Lung (tissue), 12 donors: Measurements from ENCODE around the gene TNFAIP8L3. TPM values are rescaled to one million over a fixed set of nuclear protein-coding genes. Genes with fewer than 3 reads are reported as not detected.
A peak's percentile ranks its signal among the peaks of the same experiment; 100 is the strongest.

ENCODE experiments used
- ATAC-seq: fragments of 200-7000 bp; cut with Tn5 transposase; one replicate; pipeline ENCODE4 v1.9.1; 2020; ENCODE audit warnings: moderate number of reproducible peaks; ENCODE audit not compliant: insufficient read depth, low FRiP score
- DNase-seq, 3 donors: peaks; one replicate each; pipeline ENCODE4 v3.0.0-alpha.2; 2013 to 2017
- H3K27ac ChIP-seq, 2 donors: one replicate each; pipeline ENCODE4 v1.5.1; 2013; ENCODE audit warnings: mild to moderate bottlenecking in 2 of 2, moderate library complexity in 2 of 2, control low read depth in 1 of 2, inconsistent platforms in 1 of 2, low read depth in 1 of 2, low read length in 1 of 2
- H3K27me3 ChIP-seq, 3 donors: one replicate each; pipeline ENCODE4 v1.5.1; 2013; ENCODE audit warnings: low read length in 2 of 3; ENCODE audit not compliant: control insufficient read depth in 3 of 3, insufficient read depth in 3 of 3
- H3K36me3 ChIP-seq, 4 donors: one replicate each; pipeline ENCODE4 v1.5.1; 2013; ENCODE audit warnings: low read length in 4 of 4, mild to moderate bottlenecking in 1 of 4, moderate library complexity in 1 of 4; ENCODE audit not compliant: control insufficient read depth in 4 of 4, insufficient read depth in 4 of 4
- H3K4me1 ChIP-seq, 5 donors: one replicate each; pipeline ENCODE4 v1.5.1; 2013; ENCODE audit warnings: low read length in 5 of 5, mild to moderate bottlenecking in 2 of 5, moderate library complexity in 1 of 5; ENCODE audit not compliant: control insufficient read depth in 5 of 5, insufficient read depth in 5 of 5
- H3K4me3 ChIP-seq: one replicate; pipeline ENCODE4 v1.5.1; 2013; ENCODE audit warnings: mild to moderate bottlenecking, control low read depth, moderate library complexity
- H3K9ac ChIP-seq, 2 donors: one replicate each; pipeline ENCODE4 v1.5.1; 2013; ENCODE audit warnings: low read length in 2 of 2, control low read depth in 1 of 2; ENCODE audit not compliant: insufficient read depth in 1 of 2
- H3K9me3 ChIP-seq, 4 donors: one replicate each; pipeline ENCODE4 v1.5.1; 2013; ENCODE audit warnings: low read length in 3 of 4, mild to moderate bottlenecking in 1 of 4, moderate library complexity in 1 of 4; ENCODE audit not compliant: control insufficient read depth in 4 of 4, insufficient read depth in 3 of 4
- CTCF ChIP-seq: IDR thresholded peaks from 2 replicates; pipeline ENCODE4 v1.5.1; 2012; ENCODE audit warnings: mild to moderate bottlenecking; ENCODE audit errors: control extremely low read depth, extremely low read depth
- WGBS, 2 donors: extraction: QIAGEN DNeasy Blood & Tissue Kit; methylation state at CpG; one replicate each; pipeline ENCODE4 v1.1.7; 2013; 5-methylcytosine and 5-hydroxymethylcytosine counted together
- polyA plus RNA-seq, 2 donors: library from polyadenylated mRNA; stranded (reverse); fragments of 200-250 nt; gene quantifications; one replicate each; pipeline ENCODE4 v1.2.1, GENCODE V29; 2013
- total RNA-seq, 2 donors: library from RNA; depleted of rRNA in 1 of 2; stranded (reverse); fragments of >200 nt in 1 of 2; gene quantifications; one replicate each; pipeline ENCODE4 v1.2.1, GENCODE V29; 2014 to 2021
- donor health status: control.
- donor health status: control.
- donor health status: Bipolar disorder and iron deficiency.
- donor health status: healthy.
- donor health status: DM: yes; HTN: yes; CAD: no.

The TNFAIP8L3 gene
- total and polyA plus RNA-seq, 4 donors: 3.7 to 20.5 (median 9.9) TPM

DNA sequence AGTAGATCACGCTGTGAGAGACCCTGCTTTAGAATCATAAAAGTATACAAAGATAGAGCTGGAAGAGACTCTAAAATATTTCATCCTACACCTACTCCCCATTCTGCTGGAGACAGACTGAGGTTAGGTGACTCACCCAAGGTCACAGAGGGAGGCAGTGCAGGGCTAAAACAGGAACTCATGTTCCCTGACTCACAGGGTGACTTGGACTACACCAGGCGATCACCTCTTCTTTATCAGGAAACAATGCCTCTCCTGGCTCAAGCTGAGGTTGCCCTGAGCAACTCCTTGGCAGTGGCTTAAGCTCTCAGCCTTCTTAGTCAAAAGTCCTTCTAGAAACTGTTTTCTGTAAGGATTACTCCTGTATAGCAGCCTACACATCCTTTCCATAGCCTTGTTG, 26.4 kb upstream of the TNFAIP8L3 start:
- DNase-seq: no peak
- H3K27ac ChIP-seq: no peak overlapping the region
- ATAC-seq: peak; percentile 86
- H3K4me1 ChIP-seq: no peaks in the 10 kb centered on the region
- no peaks in the 10 kb centered on the region for H3K27me3 ChIP-seq
- H3K9me3 ChIP-seq: peaks cover 0 to 2% (median 1%) of the 10 kb centered on the region in 4 donors
- no peak overlapping the region for H3K9ac ChIP-seq
- WGBS, 2 donors: 60 to 68% methylated on average over 2 of the region's 2 CpGs
- H3K36me3 ChIP-seq: no peaks in the 10 kb centered on the region
- no peak overlapping the region for H3K4me3 ChIP-seq
- no peak for TF ChIP-seq CTCF

DNA sequence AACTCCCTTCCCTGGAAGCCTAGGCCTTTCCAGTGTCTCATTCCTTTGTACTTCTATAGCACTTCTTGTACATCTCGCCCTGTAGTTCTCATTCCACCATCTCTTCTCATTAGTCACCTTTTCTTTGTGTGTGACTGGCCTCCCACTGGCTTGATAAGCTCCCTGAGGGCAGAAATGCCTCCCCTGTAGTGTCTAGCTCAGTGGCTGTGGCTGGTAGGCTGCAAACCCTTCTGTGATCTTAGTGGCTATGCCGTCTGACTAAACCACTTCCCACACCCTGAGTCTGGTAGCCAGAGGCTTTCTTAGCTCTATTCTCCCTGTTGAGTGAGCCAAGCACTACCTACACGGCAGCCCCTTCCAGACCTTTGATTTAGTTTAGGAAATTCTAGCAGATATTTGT, 24.4 kb upstream of the TNFAIP8L3 start:
- peaks cover 0 to 4% (median 1%) of the 10 kb centered on the region in 4 donors for H3K9me3 ChIP-seq
- no peaks in the 10 kb centered on the region for H3K36me3 ChIP-seq
- no peak overlapping the region for H3K4me3 ChIP-seq
- no peaks in the 10 kb centered on the region for H3K4me1 ChIP-seq
- H3K27me3 ChIP-seq: no peaks in the 10 kb centered on the region
- H3K9ac ChIP-seq: no peak overlapping the region
- no peak for TF ChIP-seq CTCF
- ATAC-seq (no peak), DNase-seq (no peak)
- H3K27ac ChIP-seq: no peak overlapping the region
- WGBS, 2 donors: 59 to 71% methylated on average over 3 of the region's 3 CpGs

- Histone ChIP-seq H3K4me3 (no peak overlapping the region), H3K4me1 (no peaks in the 10 kb centered on the region), H3K9ac (no peak overlapping the region), H3K36me3 (no peaks in the 10 kb centered on the region), H3K27ac (no peak overlapping the region), H3K27me3 (no peaks in the 10 kb centered on the region), H3K9me3 (peaks cover 0 to 4% (median 0%) of the 10 kb centered on the region in 4 donors)
- no peak for TF ChIP-seq CTCF
- no peak for DNase-seq
- ATAC-seq: no peak
- 90 to 92% methylated on average over 1 of the region's 1 CpG for WGBS, 2 donors
Observed at GRCh38 chr15:51117270-51117669, 22.6 kb upstream of the TNFAIP8L3 start.

DNA sequence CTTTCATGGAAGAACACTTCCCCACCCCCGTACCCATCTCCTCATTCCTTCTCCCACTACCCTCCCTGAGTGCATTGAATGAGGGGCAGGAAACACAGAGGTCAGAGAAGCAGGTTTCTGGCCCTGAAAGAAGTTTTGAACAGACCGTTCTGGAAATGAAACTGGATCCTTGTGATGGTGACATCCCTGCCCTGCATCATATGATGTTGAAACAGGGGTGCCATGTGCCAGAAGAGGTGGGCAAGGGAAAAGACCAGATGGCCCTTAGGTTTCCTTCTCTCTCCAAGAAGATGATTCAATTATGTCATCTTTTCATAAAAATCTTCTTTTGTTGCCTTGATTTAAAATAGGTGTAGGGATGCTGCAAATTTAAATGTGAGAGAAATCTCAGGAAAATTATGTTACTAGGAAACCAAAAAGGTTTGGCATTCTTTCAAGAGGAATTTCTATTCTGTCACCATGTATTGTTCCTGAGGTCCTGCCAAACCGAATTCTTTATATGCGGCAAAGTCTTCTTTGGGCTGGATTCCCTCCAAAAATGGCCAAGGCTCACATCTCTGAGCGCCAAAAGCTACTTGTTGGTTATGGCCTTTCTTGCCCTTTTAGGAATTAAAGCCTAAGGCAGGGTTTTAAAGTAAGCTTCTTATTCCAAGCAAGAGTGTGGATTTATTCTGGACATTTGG, 19.9 kb upstream of the TNFAIP8L3 start:
- H3K4me1 ChIP-seq: no peaks in the 10 kb centered on the region
- H3K36me3 ChIP-seq: no peaks in the 10 kb centered on the region
- no peak overlapping the region for H3K27ac ChIP-seq
- TF ChIP-seq CTCF: no peak
- H3K9me3 ChIP-seq: peaks cover 0 to 4% (median 0%) of the 10 kb centered on the region in 4 donors
- 60 to 74% methylated on average over 5 of the region's 5 CpGs for WGBS, 2 donors
- DNase-seq: peak in 1 of 3 donors; percentile 28
- H3K4me3 ChIP-seq: no peak overlapping the region
- no peaks in the 10 kb centered on the region for H3K27me3 ChIP-seq
- ATAC-seq: no peak
- H3K9ac ChIP-seq: no peak overlapping the region
